GM21825 (cell line): ENCODE data around the gene RPS6KL1.

Experiments
- ATAC-seq: cut with Tn5 transposase; IDR thresholded peaks from one replicate; pipeline ENCODE4 v1.9.1; 2021; ENCODE audit warnings: mild to moderate bottlenecking, moderate library complexity; ENCODE audit not compliant: unreplicated experiment

The RPS6KL1 gene

DNA sequence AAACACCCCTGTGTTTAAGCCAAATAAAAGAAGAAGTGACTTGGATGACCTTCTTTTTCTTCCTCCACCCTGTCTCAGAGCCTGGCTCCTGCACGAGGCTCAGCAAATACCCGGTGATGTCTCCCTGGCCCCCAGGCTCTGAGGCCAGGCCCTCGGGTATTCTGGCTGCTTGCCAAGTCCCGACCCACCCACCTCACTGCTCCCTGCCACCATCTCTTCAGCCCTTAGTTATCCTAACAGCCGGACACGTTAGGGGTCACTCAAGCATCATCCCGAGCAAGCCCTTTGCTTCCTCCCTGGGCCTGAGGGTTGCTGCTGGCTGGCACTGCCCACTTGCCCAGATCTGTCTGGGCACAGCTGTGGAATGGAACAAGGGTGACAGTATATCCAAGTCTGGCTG, 7.2 kb downstream of the RPS6KL1 start:
- ATAC-seq: no peak

DNA sequence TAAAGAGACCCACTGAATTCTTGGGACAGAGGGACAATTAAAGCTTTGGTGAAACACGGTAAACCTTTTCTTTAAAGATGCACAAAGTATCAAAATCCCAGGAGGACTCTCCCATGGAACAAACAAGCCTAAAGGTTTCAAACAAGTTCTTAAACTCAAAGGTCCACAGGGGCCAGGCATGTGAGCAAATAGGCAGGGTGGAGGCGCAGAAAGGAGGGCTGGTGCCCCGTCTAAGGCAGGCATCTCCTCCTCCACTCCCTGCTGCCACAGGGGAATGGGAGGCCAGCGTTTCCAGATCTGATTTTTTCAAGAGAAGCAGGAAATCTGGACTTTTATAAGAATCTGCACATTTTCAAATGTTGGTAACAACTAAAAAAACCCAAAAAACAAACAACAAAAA, 7.6 kb downstream of the RPS6KL1 start:
- no peak for ATAC-seq

DNA sequence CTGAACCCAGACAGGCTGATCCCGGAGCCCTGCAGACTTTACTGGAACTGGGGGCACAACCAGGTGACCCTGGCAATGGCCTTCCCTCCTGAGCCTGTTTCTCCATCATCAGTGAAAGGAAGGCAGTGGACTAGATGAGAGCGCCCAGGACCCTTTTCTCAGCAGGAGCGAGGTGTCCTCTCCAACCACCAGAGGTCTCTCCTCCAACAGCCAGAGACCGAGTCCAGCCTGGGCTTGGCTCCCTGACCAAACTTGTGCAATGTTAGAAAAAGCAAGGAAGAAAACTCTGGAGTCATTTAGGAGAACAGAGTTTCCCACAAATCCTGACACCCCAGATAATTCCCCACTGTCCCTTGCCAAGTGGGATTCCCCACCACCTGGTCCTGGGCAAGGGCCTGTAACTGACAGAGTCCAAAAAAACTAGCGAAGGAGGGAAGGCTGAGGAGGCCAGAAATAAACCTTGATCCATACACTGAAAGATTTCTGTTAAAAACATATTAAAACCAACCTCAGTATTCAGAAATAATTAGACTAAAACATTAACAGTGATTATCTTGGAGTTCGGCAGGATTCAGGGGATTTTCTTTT, 9.0 kb downstream of the RPS6KL1 start:
- ATAC-seq: no peak

DNA sequence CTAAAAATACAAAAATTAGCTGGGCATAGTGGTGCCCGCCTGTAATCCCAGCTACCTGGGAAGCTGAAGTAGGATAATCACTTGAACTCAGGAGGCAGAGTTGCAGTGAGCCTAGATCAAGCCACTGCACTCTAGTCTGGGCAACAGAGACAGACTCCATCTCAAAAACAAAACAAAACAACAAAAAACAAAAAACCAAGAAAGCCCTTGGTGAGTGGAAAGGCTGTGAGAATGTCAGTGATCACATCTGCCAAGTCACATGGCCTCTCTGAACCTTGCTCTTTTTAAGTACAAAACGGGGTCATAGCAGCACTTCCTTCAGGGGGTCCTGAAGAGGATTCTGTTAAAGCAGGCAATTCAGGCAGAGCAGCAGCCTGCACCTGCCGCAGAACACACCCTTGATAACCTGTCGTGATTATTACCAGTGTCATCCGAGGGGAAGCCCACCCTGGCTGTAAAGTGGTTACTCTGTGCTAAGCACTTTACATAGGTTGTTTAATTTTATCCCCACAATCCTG, 9.6 kb downstream of the RPS6KL1 start:
- no peak for ATAC-seq

DNA sequence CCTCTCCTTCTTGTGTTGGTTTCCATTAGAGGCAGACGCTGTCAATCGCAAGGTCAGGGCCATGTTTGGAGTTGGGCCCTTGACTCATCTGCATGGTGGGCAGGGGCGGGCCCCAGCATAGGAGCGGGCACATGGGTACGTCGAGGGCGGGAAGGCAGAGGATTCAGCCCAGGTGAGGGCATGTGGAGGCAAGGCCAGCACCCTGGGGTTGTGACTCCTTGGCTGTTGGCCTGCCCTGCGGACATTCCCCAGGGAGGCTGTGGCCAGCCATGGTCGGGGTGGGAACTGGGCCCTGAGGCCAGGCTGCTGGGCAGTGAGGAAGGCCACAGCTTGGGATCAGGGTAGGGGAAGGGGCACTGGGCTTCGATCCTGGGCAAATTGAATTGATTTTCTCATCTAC, 10.3 kb downstream of the RPS6KL1 start:
- ATAC-seq: no peak

DNA sequence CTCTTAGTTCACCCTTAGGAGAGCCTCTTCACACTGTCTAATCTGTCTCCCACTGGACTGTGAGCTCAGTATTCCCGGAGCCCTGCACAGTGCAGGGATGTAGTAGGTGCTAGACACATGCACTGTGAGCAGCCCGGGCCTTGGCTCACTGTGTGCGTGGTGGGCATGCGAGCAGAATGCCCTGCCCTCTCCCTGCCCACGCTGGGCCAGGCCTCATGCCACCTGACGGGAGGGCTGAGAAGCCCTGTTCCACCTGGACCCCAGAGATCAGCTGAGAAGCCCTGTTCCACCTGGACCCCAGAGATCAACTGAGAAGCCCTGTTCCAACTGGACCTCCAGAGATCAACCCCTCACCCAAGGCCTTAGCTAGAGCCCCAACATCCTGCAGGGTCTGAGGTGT, 10.9 kb downstream of the RPS6KL1 start:
- ATAC-seq: no peak

DNA sequence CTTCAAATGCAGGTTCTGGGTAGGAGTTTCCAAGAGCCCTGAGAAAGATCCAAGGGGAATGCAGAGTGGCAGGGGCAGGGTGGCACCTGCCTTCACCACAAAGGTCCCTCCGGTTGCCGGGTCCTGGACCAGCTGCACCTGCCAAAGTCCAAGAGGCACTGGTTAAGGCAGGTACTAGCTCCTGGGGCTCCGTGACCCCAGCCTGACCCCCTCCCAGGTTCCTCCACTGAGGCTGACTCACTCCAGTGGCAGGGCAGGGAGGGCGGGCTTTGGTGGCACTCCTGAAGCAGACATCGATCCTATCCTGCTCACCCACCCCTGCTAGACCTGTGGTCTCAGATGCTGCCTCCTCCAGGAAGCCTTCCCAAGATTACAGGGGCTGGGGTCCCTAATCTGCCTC, 11.4 kb downstream of the RPS6KL1 start:
- ATAC-seq: no peak

DNA sequence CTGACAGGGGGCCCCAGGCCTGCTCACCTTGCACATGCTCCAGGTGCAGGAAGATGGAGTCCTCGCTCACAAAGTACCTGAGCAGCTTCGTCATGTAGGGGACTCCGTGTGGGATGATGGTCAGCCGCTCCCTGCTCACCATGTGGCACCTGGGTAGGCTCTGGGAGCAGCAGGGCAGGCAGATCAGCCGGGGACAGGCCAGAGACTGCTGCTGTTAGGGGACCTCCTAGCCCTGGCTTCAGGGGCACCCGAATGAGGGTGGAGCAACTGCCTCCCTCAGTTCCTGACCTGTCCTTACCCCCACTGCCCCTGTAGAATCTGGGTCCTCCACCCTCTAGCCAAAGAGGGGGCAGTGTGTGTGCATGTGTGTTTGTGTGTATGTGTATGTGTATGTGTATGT, 11.8 kb downstream of the RPS6KL1 start:
- no peak for ATAC-seq

DNA sequence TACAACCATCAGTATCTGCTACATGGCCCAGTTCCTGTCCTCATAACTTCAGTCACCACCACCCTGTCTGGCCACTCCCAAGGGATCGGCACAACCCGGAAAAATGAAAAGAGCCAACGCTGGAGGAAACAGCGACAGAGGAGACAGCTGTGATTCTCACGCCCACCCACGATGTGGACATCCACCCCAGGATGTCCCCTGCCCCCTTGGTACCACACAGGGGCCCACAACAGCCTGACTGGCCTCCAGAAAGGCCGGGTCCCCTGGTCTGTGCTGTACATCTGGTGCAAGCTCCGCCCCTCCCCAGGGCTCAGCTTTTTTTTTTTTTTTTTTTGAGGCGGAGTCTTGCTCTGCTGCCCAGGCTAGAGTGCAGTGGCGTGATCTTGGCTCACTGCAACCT, 12.5 kb downstream of the RPS6KL1 start:
- no peak for ATAC-seq

DNA sequence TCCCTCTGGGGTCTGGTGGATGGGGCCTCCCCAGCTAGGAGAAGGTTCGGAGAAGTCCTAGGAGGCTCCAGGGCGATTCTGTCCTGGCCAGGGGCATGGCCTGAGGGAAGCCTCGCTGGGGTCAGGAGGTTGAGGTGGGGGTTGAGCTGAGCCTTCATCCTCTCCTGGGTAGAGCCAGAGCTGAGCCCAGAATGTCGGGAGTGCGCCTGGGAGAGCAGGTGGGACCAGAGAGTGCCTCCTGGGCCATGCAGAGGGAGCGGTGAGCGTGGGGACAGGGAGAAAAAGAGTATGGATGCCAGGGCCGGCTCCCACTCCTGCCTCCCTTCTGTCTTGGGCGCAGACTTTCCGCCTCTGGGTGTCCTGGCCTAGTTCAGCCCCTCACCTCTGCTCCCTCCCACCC, 13.1 kb downstream of the RPS6KL1 start:
- ATAC-seq: no peak

DNA sequence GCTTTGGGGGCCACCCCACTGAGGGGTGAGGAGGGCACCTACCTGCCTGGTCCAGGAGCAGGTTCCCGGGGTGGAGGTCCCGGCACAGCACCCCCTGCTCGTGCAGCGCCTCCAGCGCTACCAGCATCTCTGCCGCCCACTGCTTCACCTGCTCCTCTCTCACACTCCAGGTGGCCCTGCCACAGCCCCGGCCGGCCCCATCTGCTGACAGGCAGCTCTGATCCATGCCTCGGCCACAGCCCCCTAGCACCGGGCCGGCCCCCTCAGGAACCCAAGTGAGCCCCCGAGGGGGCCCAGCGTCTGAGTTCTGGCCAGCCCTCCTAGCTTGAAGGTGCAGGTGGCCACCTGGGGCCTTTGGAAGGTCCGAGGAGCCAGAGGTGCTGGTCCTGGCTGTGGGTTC, 13.6 kb downstream of the RPS6KL1 start:
- no peak for ATAC-seq

DNA sequence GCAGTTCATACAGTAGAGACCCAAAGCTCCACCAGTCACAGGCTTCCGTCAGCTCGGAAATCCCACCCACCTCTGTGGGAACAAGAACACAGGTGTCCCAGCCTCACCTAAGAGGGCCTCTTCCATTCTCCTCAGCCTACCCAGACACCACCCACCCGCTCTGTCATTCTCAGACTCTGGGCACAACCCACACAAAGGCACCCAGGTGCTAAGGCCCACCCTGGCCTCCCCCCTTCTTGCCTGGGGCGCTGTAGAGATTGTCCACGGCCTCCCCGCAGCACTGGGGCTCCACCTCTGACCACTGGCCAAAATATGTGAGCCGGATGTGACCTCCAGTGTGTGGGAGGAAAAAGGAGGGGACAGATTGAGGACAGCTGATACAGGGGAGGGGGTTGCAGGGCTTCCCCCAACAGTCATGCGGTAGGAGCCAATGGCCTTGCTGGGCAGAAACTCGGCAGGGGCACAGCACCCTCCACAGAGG, 14.2 kb downstream of the RPS6KL1 start:
- ATAC-seq: no peak

DNA sequence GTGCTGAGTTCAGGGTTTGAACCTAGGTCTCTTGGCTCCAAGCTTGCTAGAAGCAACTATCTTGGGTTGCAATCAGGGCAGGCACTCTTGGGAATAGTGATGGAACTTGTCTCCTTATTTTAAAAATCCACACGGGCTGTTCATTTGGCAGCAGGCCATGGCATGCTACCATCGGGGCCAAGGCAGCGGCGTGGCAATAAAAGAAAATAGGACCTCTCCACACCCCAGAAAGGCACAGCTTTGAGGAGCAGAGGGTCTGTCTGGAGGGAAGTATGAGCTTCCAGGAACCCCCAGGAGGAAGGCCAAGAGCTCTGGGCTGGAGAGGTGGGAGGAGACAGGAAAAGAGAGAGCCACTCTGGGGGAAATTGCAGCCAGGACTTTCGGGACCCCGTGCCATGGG, 15.3 kb downstream of the RPS6KL1 start:
- ATAC-seq: no peak

DNA sequence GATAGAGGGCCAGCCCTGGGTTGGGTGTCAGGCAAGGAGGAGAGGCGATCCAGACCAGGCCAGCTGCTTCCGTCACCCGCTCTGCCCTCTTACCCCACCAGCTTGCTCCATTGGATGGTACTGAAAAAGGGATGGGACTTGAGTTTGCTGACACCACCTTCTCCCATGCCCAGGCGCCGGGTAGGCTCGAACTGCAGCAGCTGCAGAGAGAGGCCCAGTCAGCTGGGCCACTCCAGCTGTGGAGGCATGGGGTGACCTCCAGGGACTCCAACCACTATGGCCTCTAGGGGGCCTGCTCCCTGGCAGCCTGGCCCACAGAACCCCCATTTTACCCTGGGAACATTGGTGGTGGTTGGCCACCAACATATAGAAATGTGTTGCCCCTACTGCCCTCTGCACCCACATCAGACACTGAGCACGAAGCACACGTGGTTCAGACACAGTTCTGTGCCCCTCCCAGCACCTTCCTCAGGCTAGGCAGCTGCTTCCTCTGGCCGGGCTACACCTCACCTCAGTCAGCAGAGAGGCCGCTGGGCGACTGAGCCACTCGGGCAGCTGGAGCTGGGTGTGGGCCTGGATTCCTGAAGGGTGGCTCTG, 16.0 kb downstream of the RPS6KL1 start:
- no peak for ATAC-seq

DNA sequence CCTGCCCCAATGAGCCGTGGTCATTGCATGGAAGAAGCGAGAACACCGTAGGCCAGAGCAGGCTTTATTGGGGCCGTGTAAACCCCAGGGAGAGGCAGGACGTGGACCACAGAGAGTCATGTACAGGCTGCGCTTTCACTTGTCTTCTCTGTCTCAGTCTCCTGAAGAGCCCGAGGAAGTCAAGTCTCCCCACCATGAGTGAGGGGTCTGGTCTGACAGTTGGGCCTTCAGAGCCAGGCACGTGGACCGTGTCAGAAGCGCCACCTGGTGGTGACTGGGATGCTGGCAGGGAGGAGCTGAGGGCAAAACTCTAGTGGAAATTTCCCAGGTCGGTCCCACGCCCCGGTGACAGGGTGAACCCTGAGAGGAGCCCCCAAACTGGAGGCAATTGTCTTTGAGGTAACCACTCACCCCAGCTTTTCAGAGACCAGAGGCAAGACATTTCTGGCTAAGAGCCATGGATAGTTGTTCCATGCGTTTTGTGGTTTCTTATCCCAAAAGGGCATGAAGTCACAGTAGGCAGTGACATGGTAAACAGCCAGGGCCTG, 17.4 kb downstream of the RPS6KL1 start:
- ATAC-seq: no peak

DNA sequence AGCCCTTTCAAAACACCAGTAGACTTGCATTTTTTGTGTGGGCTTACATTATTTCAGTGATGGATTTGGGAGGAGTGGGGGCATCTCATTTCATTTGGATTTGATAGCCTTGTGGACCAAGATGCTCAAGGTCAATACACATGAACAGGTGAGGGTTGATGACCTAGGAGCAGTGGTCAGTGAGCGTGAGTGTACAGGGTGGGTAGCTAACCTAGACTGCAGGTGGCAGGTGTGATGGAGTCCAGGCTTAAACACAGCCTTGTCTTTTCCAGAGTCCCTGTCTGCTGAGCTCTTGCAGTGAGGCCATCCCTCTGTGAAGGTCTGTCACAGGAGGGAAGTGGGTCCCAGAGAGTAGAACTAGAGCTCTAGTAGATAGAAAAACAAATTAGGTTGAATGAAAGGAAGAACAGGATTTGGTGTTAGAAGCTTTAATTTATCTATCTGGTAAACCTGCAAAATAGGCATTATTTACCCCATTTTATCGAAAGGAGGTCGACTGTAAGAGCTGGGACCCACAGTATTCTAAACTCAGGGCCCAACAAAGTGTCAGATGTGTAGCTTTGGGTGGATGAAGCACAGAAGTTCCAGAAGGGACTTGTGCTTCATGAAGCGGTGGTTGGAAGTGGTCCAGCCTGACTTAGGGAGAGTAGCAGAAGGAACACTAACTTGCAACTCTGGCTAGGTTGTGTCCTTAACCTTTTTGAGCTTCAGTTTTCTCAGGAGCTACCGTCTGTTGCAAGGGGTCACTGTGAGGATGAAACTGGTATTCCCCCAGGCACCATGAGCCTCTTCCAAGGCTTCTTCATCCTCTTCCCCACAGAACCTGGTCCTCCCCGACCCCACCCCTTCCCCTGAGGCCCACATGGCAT, 18.2 kb downstream of the RPS6KL1 start:
- ATAC-seq: no peak

DNA sequence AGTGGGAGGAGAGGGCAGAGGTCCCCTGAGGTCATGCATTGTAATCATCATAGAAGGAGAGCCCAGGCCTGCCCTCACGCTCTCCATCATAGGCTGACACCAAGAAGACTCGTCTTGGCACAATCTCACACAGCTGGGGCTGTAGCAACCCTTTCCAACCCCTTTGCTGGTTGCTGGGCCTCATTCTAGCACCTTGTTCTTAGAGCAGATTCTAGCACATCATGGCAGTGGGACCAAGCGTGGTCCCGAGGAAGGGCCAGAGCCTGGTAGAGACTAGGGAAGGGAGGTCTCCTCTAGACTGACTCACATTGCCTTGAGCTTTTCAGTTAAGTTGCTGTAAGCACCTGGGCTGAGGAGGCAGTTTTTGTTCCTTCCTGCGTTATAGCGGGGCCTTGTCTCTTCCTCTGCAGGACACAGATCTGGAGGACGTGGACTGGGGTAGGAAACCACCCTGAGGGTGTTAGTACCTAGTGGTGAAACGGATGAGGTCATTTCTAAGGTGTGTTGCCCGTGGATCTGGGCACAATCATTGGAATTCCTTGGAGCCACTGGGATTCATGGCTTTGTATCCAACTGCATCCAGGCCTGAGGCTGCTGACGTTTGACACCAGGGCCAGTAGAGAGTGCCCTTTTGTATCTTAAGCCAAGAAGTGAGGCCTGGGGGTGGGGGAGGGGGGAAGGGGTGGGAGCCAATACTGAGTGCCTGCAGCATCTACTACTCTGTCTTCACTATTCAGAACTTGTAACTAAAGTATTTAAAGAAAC, 19.9 kb downstream of the RPS6KL1 start:
- ATAC-seq: no peak

DNA sequence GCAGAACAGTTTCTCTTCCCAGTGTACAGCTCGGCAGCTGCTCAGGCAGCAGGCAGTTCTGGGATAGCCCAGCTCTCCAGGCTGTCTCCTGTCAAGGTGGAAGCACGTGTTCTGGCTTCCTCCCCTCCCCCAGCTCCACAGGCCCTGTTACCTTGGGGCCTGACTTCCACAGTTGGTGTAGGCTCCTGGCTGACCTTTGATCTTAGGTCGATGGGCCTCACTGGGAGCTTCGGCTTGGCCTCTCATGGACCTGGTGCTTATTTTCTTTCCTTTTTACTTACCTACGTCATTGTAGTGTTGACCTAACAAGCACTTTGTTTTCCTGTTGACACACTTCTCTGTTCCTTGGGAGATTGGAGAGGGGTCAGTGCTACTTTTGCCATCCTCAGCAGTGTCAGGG, 24.4 kb downstream of the RPS6KL1 start:
- no peak for ATAC-seq

DNA sequence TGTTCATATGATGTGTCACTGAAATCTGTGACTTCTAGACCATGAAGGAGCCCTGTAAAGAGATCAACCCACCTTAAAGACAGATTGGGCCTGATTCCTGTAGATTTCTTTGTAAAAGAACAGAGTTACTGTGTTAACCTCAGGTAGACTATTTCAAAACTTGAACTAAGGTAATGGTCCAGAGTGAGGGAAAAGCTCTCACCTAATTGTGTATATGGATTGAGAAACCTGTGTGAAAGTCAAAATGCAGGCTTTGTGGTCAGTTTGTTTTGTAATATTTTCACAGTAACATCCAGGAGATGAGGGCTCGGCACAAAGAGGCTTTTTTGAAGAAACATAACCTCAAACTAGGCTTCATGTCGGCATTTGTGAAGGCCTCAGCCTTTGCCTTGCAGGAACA, 25.0 kb downstream of the RPS6KL1 start:
- no peak for ATAC-seq

DNA sequence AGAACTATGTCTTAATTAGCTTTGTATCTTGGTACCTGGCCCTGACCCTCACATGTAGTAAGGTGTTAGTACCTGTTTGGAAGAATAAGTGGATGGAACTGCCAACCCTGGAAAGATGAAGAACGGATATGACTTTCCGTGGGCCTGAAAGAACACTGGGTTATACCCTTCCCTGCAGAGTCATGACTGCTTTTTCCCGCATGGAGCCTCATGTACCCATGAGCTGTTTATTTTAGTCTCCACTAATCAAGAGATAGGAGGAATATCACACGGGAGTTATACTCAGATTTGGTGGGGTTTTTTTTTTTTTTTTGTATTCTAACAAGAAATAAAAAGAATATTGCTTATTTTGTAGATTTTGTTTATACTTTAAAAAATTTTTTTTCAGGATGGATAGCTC, 25.4 kb downstream of the RPS6KL1 start:
- ATAC-seq: no peak

DNA sequence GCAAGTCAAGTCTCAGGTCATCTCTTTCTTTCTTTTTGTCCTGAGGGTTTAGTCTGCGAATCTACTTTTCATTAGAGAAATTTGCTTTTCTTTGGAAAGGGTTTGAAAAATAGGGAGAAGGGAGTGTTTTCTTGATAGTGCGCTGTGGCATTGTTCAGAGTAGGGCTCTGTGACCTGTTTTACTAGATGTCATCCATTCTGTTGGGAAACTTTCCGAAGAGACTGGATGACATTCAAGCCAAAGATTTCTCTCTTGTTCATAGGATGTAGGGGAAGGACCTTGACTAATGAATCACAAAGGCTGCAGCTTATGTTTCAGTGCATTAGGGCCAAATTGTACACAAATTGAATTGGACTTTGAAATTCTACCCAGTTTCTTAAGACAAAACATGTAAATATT, 26.7 kb downstream of the RPS6KL1 start:
- ATAC-seq: no peak
